ENCODE data around the gene TXNIP. TPM values are rescaled to one million over a fixed set of nuclear protein-coding genes. Genes with fewer than 3 reads are reported as not detected.

The TXNIP gene
- total and polyA plus RNA-seq, 8 donors: 280 to 539 (median 379) TPM

GRCh38 chr1:145980457-145980994 lies 15.9 kb downstream of the TXNIP start:
- H3K27ac ChIP-seq: peak overlapping the region; percentile 99 to 100
- intact Hi-C loops (cut with DNase I): no loop called here
- H3K4me1 ChIP-seq: peaks cover 45 to 89% of the 10 kb centered on the region in 2 donors
- no peak overlapping the region for H3K4me3 ChIP-seq
- ATAC-seq (no peak), DNase-seq (no peak)
- no peaks in the 10 kb centered on the region for H3K36me3 ChIP-seq
- TF ChIP-seq, protein P1, sequence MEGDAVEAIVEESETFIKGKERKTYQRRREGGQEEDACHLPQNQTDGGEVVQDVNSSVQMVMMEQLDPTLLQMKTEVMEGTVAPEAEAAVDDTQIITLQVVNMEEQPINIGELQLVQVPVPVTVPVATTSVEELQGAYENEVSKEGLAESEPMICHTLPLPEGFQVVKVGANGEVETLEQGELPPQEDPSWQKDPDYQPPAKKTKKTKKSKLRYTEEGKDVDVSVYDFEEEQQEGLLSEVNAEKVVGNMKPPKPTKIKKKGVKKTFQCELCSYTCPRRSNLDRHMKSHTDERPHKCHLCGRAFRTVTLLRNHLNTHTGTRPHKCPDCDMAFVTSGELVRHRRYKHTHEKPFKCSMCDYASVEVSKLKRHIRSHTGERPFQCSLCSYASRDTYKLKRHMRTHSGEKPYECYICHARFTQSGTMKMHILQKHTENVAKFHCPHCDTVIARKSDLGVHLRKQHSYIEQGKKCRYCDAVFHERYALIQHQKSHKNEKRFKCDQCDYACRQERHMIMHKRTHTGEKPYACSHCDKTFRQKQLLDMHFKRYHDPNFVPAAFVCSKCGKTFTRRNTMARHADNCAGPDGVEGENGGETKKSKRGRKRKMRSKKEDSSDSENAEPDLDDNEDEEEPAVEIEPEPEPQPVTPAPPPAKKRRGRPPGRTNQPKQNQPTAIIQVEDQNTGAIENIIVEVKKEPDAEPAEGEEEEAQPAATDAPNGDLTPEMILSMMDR (IDR thresholded peaks at IDR 0.05): no peak
- no peaks in the 10 kb centered on the region for H3K9me3 ChIP-seq
- H3K27me3 ChIP-seq: no peaks in the 10 kb centered on the region

DNA sequence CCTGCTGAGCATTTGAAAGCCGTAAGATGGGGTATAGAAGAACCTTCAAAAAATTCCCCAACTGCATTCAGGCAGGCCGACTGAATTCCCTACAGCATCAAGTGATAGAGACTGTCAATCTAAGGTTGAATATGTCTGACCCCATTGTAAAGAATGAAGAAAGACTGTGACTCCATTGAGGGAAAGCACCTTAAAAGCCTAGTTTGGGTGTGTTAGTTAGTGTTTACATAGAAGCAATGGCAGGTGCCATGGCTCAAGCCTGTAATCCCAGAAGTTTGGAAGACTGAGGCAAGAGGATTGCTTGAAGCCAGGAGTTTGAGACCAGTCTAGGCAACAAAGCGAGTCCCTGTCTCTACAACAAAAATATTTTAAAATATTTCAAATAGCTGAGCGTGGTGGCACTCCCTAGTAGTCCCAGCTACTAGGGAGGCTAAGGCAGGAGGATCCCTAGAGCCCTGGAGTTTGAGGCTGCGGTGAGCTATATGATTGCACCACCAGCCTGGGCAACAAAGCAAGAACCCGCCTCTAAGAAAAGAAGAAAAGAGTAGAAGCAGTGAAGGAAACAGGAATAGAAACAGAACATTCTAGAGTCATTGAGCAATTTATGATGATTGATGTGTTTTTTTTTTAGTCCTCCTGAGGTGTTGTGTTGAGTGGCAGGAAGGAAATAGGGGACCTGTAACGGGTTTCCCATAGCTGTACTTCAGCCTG lies 16.5 kb downstream of the TXNIP start:
- peak in 1 of 4 donors; percentile 62 for DNase-seq
- no peaks in the 10 kb centered on the region for H3K27me3 ChIP-seq
- intact Hi-C loops (cut with DNase I): no loop called here
- peaks cover 39 to 83% of the 10 kb centered on the region in 2 donors for H3K4me1 ChIP-seq
- H3K9me3 ChIP-seq: no peaks in the 10 kb centered on the region
- TF ChIP-seq, protein P1 (IDR thresholded peaks at IDR 0.05): no peak
- ATAC-seq: peak; percentile 8
- peak overlapping the region; percentile 99 to 100 for H3K27ac ChIP-seq
- no peaks in the 10 kb centered on the region for H3K36me3 ChIP-seq
- peak overlapping the region in 1 of 2 donors; percentile 16 for H3K4me3 ChIP-seq

- no peaks in the 10 kb centered on the region for H3K36me3 ChIP-seq
- ATAC-seq (peak; percentile 94), DNase-seq (peak; percentile 79 to 99 (median 95))
- H3K4me1 ChIP-seq: peaks cover 37 to 75% of the 10 kb centered on the region in 2 donors
- peak overlapping the region in 1 of 2 donors; percentile 22 for H3K4me3 ChIP-seq
- H3K27ac ChIP-seq: peak overlapping the region; percentile 99 to 100
- TF ChIP-seq, protein P1 (IDR thresholded peaks at IDR 0.05): no peak
- H3K27me3 ChIP-seq: no peaks in the 10 kb centered on the region
- intact Hi-C loops (cut with DNase I): no loop called here
- H3K9me3 ChIP-seq: no peaks in the 10 kb centered on the region
Measured at GRCh38 chr1:145978854-145979745, 17.3 kb downstream of the TXNIP start.

DNA sequence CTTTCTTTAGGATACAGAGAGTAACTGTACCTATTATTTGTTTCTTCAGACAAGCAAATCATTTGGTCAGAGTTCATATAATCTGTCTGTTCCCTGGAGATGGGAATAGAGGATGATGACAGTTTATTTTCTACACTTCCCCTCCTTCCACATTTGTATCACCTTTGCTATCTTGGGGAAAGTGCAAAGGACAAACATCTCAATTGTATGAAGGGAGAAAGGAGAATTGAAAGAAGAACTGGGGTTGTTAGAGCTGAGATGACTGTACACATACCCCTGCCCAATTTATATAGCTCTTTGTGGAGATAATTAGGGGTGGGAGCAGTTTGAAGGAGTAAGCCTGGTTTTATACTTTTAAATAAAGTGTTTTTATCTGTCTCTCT lies 17.9 kb downstream of the TXNIP start:
- peak overlapping the region; percentile 99 to 100 for H3K27ac ChIP-seq
- no peaks in the 10 kb centered on the region for H3K9me3 ChIP-seq
- peak overlapping the region in 1 of 2 donors; percentile 22 for H3K4me3 ChIP-seq
- DNase-seq (no peak), ATAC-seq (no peak)
- no peaks in the 10 kb centered on the region for H3K36me3 ChIP-seq
- no peaks in the 10 kb centered on the region for H3K27me3 ChIP-seq
- intact Hi-C loops (cut with DNase I): no loop called here
- H3K4me1 ChIP-seq: peaks cover 37 to 68% of the 10 kb centered on the region in 2 donors
- TF ChIP-seq, protein P1 (IDR thresholded peaks at IDR 0.05): no peak
